HepG2 (cell line): ENCODE data around the gene MAP3K14. TPM values are rescaled to one million over a fixed set of nuclear protein-coding genes. Genes with fewer than 3 reads are reported as not detected.

Experiments used
- ATAC-seq: fragments of 200-7000 bp; cut with Tn5 transposase; 3 replicates; pipeline ENCODE4 v1.9.1; 2020; ENCODE audit warnings: mild to moderate bottlenecking, moderate library complexity
- BruUV-seq: library from RNA; stranded (reverse); fragments of 400-500 nt; replicated peaks from 2 replicates; lab custom pipeline; 2021; lab: Mats Ljungman, UMichigan
- CTCF ChIA-PET: fragments of 300-600 bp; formaldehyde crosslinking; extraction: SDS; loops from one replicate; lab custom pipeline; 2021; ENCODE audit warnings: low total read pairs, inconsistent platforms, low intra/inter-chr PET ratio; lab: Yijun Ruan, JAX
- POLR2A ChIA-PET: fragments of 350-600 bp; sonication (Branson Sonifier 250); formaldehyde crosslinking; loops from one replicate; lab custom pipeline; 2020; ENCODE audit warnings: antibody characterized with exemption, inconsistent platforms; lab: Yijun Ruan, JAX
- DNase-seq: peaks from one replicate; pipeline ENCODE4 v3.0.0-alpha.2; 2015; ENCODE audit warnings: low spot score
- FAIRE-seq: peaks from 3 replicates; lab custom pipeline; 2011; peaks lifted over from hg19 to GRCh38; lab: Jason Lieb, UNC
- H2AFZ ChIP-seq: one replicate; pipeline ENCODE4 v1.6.1; 2011; ENCODE audit warnings: low read length, inconsistent platforms
- H3K27ac ChIP-seq: fragments of 300-600 bp; 3 replicates; pipeline ENCODE4 v1.8.0; 2011; ENCODE audit warnings: mixed run types, mild to moderate bottlenecking, mixed read lengths, low read length, inconsistent platforms; ENCODE audit not compliant: insufficient read depth; ENCODE audit errors: extremely low read length
- H3K27me3 ChIP-seq, 2 experiments: fragments of 200-600 bp in 1 of 2; 2 replicates in 1 of 2; 3 replicates in 1 of 2; pipeline versions ENCODE4 v1.6.0 to v1.8.0; 2011; ENCODE audit warnings: low read length in 2 of 2, mild to moderate bottlenecking in 2 of 2, moderate library complexity in 2 of 2, inconsistent platforms in 1 of 2; ENCODE audit not compliant: insufficient read depth in 2 of 2, control insufficient read depth in 1 of 2
- H3K36me3 ChIP-seq, 2 experiments: fragments of 200-600 bp in 1 of 2; replicated peaks in 1 of 2; 2 replicates in 1 of 2; 3 replicates in 1 of 2; pipeline versions ENCODE4 v1.5.1 to v1.8.0; 2011; ENCODE audit warnings: low read length in 2 of 2, inconsistent platforms in 1 of 2; ENCODE audit not compliant: insufficient read depth in 2 of 2, control insufficient read depth in 1 of 2
- H3K4me1 ChIP-seq: 2 replicates; pipeline ENCODE4 v1.5.1; 2012; ENCODE audit warnings: low read length, inconsistent platforms; ENCODE audit not compliant: insufficient read depth
- H3K4me2 ChIP-seq: 2 replicates; pipeline ENCODE4 v1.6.0; 2011; ENCODE audit warnings: low read depth, low read length, inconsistent platforms
- H3K4me3 ChIP-seq, 3 experiments: fragments of 200-600 bp in 1 of 3; sonication (generic), shearing (Covaris generic) in 1 of 3; replicated peaks in 1 of 3; 2 replicates each; pipeline ENCODE4 v1.5.1; 2011 to 2016; ENCODE audit warnings: low read length in 3 of 3, inconsistent platforms in 2 of 3, low read depth in 2 of 3, mild to moderate bottlenecking in 2 of 3, control low read depth in 1 of 3, mixed read lengths in 1 of 3; ENCODE audit not compliant: insufficient read depth in 1 of 3
- H3K79me2 ChIP-seq: one replicate; pipeline ENCODE4 v1.6.1; 2011; ENCODE audit warnings: low read length, inconsistent platforms; ENCODE audit not compliant: insufficient read depth
- H3K9ac ChIP-seq: 2 replicates; pipeline ENCODE4 v1.6.0; 2011; ENCODE audit warnings: mild to moderate bottlenecking, low read depth, low read length, inconsistent platforms; ENCODE audit not compliant: insufficient read depth
- H3K9me3 ChIP-seq: 2 replicates; pipeline ENCODE4 v1.5.1; 2012; ENCODE audit warnings: mild to moderate bottlenecking, low read length
- H4K20me1 ChIP-seq: 2 replicates; pipeline ENCODE4 v1.6.0; 2011; ENCODE audit warnings: inconsistent platforms, mild to moderate bottlenecking, low read length, moderate library complexity; ENCODE audit not compliant: insufficient read depth
- ATM ChIP-seq: fragments of 450-650 bp; IDR thresholded peaks from 2 replicates; pipeline ENCODE4 v1.7.1; 2017; ENCODE audit warnings: mild to moderate bottlenecking, borderline replicate concordance
- ISX ChIP-seq: sonication (generic); formaldehyde crosslinking; conservative IDR thresholded peaks from 2 replicates; pipeline ENCODE4 v1.5.0; 2020; ENCODE audit warnings: missing genetic modification reagents
- KAT2B ChIP-seq: fragments of 150-350 bp; IDR thresholded peaks from 2 replicates; pipeline ENCODE4 v1.6.1; 2014; ENCODE audit warnings: low read depth, low read length, borderline replicate concordance
- PBX3 ChIP-seq: sonication (generic); formaldehyde crosslinking; IDR thresholded peaks from 2 replicates; pipeline ENCODE4 v1.8.1; 2023; ENCODE audit warnings: missing genetic modification reagents, inconsistent platforms, borderline replicate concordance
- RFXANK ChIP-seq: IDR thresholded peaks from 2 replicates; pipeline ENCODE4 v1.6.1; 2016
- SMC3 ChIP-seq: IDR thresholded peaks from 2 replicates; pipeline ENCODE4 v1.6.1; 2011; ENCODE audit warnings: low read length, improper control_type of control experiment
- TFDP2 ChIP-seq: sonication (generic); formaldehyde crosslinking; IDR thresholded peaks from 2 replicates; pipeline ENCODE4 v1.4.0; 2020; ENCODE audit warnings: missing genetic modification reagents
- THYN1 ChIP-seq: sonication (generic); formaldehyde crosslinking; IDR thresholded peaks from 2 replicates; pipeline ENCODE4 v1.8.1; 2023; ENCODE audit warnings: low read depth, mild to moderate bottlenecking, moderate library complexity, missing genetic modification reagents, borderline replicate concordance
- WIZ ChIP-seq: sonication (generic); formaldehyde crosslinking; IDR thresholded peaks from 2 replicates; pipeline ENCODE4 v1.5.1; 2020; ENCODE audit warnings: mild to moderate bottlenecking, missing genetic modification reagents
- ZBTB40 ChIP-seq, 2 experiments: fragments of 450-650 bp in 1 of 2; sonication (generic) in 1 of 2; formaldehyde crosslinking in 1 of 2; IDR thresholded peaks; 2 replicates each; pipeline versions ENCODE4 v1.6.1 to v1.8.0; 2016 to 2022; ENCODE audit warnings: antibody characterized with exemption in 1 of 2, mild to moderate bottlenecking in 1 of 2, missing genetic modification reagents in 1 of 2
- ZNF367 ChIP-seq: sonication (generic); formaldehyde crosslinking; IDR thresholded peaks from 2 replicates; pipeline ENCODE4 v1.4.0; 2020; ENCODE audit warnings: missing genetic modification reagents, borderline replicate concordance
- ZNF652 ChIP-seq: IDR thresholded peaks from 2 replicates; pipeline ENCODE4 v1.6.1; 2016; ENCODE audit warnings: low read depth, borderline replicate concordance
- ZNF709 ChIP-seq: sonication (generic); formaldehyde crosslinking; IDR thresholded peaks from 2 replicates; pipeline ENCODE4 v1.5.0; 2020; ENCODE audit warnings: mild to moderate bottlenecking, missing genetic modification reagents
- WGBS: methylation state at CpG from one replicate; pipeline ENCODE4 v1.1.6; 2017; ENCODE audit warnings: low lambda C conversion rate; 5-methylcytosine and 5-hydroxymethylcytosine counted together
- in situ Hi-C: cut with HindIII; loops from 2 replicates; pipeline ENCODE4 v1.10.0; 2017; ENCODE audit warnings: low pct_unique_long_range_greater_than_20kb; ENCODE audit not compliant: extremely low pct_ligation_motif_present
- intact Hi-C: fragments of 100-400 bp; cut with micrococcal nuclease; formaldehyde crosslinking; loops from one replicate; pipeline ENCODE4 v1.10.0; 2022; ENCODE audit not compliant: unreplicated experiment
- polyA plus RNA-seq, 8 experiments: library from polyadenylated mRNA; depleted of rRNA in 3 of 8; stranded (reverse) in 7 of 8; unstranded in 1 of 8; fragments of >200 nt; fragmentation: Illumina TruSeq in 4 of 8; extraction: Trizol in 4 of 8; gene quantifications; 2 replicates each; pipeline versions ENCODE4 v1.2.1 to v1.2.3, GENCODE V29; 2011 to 2016; ENCODE audit warnings: low read depth in 4 of 8, missing spikeins in 1 of 8, mixed read lengths in 1 of 8; ENCODE audit not compliant: insufficient read depth in 1 of 8
- total RNA-seq, 5 experiments: library from RNA; depleted of rRNA; stranded (reverse); fragments of >200 nt; fragmentation: Illumina TruSeq; extraction: Trizol; gene quantifications; 2 replicates each; pipeline ENCODE4 v1.2.3, GENCODE V29; 2016; ENCODE audit warnings: low read depth in 1 of 5

MAP3K14 gene
- total and polyA plus RNA-seq, 2 of the 13 experiments (the other 11 are each of a cell fraction or from before 2014, with no cell fraction given) = 2.6 TPM

GRCh38 chr17:45258981-45259380 is 57.8 kb downstream of the MAP3K14 start (continued):
- TF ChIP-seq ATM (no peak), SMC3 (no peak), RFXANK (CRISPR knock-in tag) (no peak), WIZ (CRISPR knock-in tag) (no peak), ZNF652 (CRISPR knock-in tag) (no peak)

- H4K20me1 ChIP-seq = no peaks in the 10 kb centered on the region
- no peaks in the 10 kb centered on the region for H3K9me3 ChIP-seq
- POLR2A ChIA-PET = interaction anchor here (0.8 kb wide), 1 partner anchor 10 kb away, joined by 3 read pairs; no protein-coding TSS in a partner anchor
- no peak for DNase-seq
- intact Hi-C loops (no loop called here), in situ Hi-C loops (no loop called here)
- H3K9ac ChIP-seq = no peak overlapping the region
- no peak overlapping the region for H3K4me2 ChIP-seq
- H3K79me2 ChIP-seq = no peaks in the 10 kb centered on the region
- H2AFZ ChIP-seq = no peak overlapping the region
- H3K4me3 ChIP-seq = no peak overlapping the region
- H3K36me3 ChIP-seq = no peaks in the 10 kb centered on the region
- H3K4me1 ChIP-seq = no peaks in the 10 kb centered on the region
- 30% methylated on average over 14 of the region's 16 CpGs for WGBS
- BruUV-seq = no TSS peak
- peaks cover 0 to 28% of the 10 kb centered on the region in 2 experiments; a peak in 2 of 5 replicates for H3K27me3 ChIP-seq
- no peak for FAIRE-seq
- no peak for ATAC-seq
- no peak overlapping the region for H3K27ac ChIP-seq
- CTCF ChIA-PET = no interaction called here
- TF ChIP-seq ZBTB40 (IDR thresholded peaks at IDR 0.05) (no peak), ZBTB40 (CRISPR knock-in tag; IDR thresholded peaks at IDR 0.05) (no peak), THYN1 (CRISPR knock-in tag) (no peak), ISX (CRISPR knock-in tag) (no peak), TFDP2 (no peak), KAT2B (no peak), PBX3 (CRISPR knock-in tag) (no peak), ZNF367 (CRISPR knock-in tag) (no peak), ZNF709 (CRISPR knock-in tag) (no peak), SMC3 (no peak)
Measured at GRCh38 chr17:45257115-45257514, 59.7 kb downstream of the MAP3K14 start.
